Hematopoietic multipotent progenitor cell treated with erythropoietin and hydrocortisone succinate and interleukin-3 and kit ligand, for 6 days (in vitro differentiated cells): ENCODE measurements around the gene FKBP1B.
"Not testable (repeated sequence)": the region's sequence is repeated elsewhere in the genome, so short reads cannot be mapped to it uniquely, and the experiment has no call there.

Source experiments
- DNase-seq: peaks from one replicate; pipeline ENCODE4 v3.0.0-alpha.2; 2015

FKBP1B gene

GRCh38 chr2:24072259-24072658, 22.7 kb downstream of the FKBP1B start:
- no peak for DNase-seq

GRCh38 chr2:24073816-24074215, 24.3 kb downstream of the FKBP1B start:
- DNase-seq = no peak

- no peak for DNase-seq
Measured at GRCh38 chr2:24075259-24075658, 25.7 kb downstream of the FKBP1B start.

- peak; percentile 100 for DNase-seq
Measured at GRCh38 chr2:24075915-24076848, 26.6 kb downstream of the FKBP1B start, which contains the start of gene SF3B6. SF3B6 (minus strand) TSS chr2:24076326; CDS start chr2:24076229, 97 bp downstream.

GRCh38 chr2:24076849-24077534, 27.5 kb downstream of the FKBP1B start:
- DNase-seq = peak; percentile 71

- DNase-seq = peak; percentile 35
Measured at GRCh38 chr2:24077535-24077877, 28.0 kb downstream of the FKBP1B start.

GRCh38 chr2:24077879-24078278, 28.3 kb downstream of the FKBP1B start:
- DNase-seq = peak; percentile 30

GRCh38 chr2:24080701-24081100, 31.2 kb downstream of the FKBP1B start:
- no peak for DNase-seq

- DNase-seq = no peak
Measured at GRCh38 chr2:24082787-24083566, 33.4 kb downstream of the FKBP1B start.

- DNase-seq = peak; percentile 98
Measured at GRCh38 chr2:24083567-24084385, 34.2 kb downstream of the FKBP1B start.

GRCh38 chr2:24084386-24085199, 35.1 kb downstream of the FKBP1B start, which contains the start of gene TP53I3:
TP53I3 (minus strand) TSS chr2:24084834; CDS start chr2:24084326, 508 bp downstream.
- DNase-seq = peak; percentile 92

GRCh38 chr2:24085200-24085489, 35.6 kb downstream of the FKBP1B start:
- DNase-seq = peak; percentile 75

GRCh38 chr2:24086241-24086640, 36.7 kb downstream of the FKBP1B start:
- no peak for DNase-seq

- no peak for DNase-seq
Measured at GRCh38 chr2:24087032-24087431, 37.5 kb downstream of the FKBP1B start.

GRCh38 chr2:24088821-24089359, 39.3 kb downstream of the FKBP1B start:
- no peak for DNase-seq

- not testable (repeated sequence) for DNase-seq
Measured at GRCh38 chr2:24093270-24093669, 43.7 kb downstream of the FKBP1B start.

- DNase-seq = not testable (repeated sequence)
Measured at GRCh38 chr2:24095171-24095677, 45.7 kb downstream of the FKBP1B start.

- not testable (repeated sequence) for DNase-seq
Measured at GRCh38 chr2:24100732-24101131, 51.2 kb downstream of the FKBP1B start.

- DNase-seq = no peak
Measured at GRCh38 chr2:24101992-24102391, 52.5 kb downstream of the FKBP1B start.

- no peak for DNase-seq
Measured at GRCh38 chr2:24102677-24103076, 53.1 kb downstream of the FKBP1B start.

- DNase-seq = no peak
Measured at GRCh38 chr2:24104110-24104650, 54.6 kb downstream of the FKBP1B start.
